ENCODE results near the gene LRRC2.

DNA sequence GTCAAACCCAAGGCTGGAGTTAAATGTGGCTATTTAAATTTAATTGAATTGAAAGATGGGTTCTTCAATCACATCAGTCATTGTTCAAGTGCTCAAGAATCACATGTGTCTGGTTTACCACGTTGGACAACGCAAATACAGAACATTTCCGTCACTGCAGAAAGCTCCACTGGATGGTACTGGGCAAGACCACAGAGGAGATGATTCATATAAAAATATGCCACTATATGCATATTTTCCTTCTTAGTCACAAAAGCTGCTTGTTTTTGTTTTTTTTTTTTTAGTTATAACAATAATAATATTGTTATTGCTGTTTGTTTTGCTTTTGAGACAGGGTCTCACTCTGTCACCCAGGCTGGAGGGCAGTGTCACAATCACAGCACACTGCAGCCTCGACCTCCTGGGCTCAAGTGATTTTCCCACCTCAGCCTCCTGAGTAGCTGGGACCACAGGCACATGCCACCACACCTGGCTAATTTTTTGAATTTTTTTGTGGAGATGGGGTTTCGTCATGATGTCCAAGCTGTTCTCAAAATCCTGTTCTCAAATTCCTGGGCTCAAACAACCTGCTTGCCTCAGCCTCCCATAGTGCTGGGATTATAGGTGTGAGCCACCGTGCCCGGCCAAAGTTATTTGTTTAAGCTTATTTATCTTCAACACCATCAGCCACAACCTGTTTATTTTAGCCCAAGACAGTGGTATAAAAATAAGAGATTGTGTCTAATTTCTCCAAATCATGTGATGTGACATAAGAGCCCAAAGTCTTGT, 48.9 kb downstream of the LRRC2 start:
- TF ChIP-seq, protein P1, sequence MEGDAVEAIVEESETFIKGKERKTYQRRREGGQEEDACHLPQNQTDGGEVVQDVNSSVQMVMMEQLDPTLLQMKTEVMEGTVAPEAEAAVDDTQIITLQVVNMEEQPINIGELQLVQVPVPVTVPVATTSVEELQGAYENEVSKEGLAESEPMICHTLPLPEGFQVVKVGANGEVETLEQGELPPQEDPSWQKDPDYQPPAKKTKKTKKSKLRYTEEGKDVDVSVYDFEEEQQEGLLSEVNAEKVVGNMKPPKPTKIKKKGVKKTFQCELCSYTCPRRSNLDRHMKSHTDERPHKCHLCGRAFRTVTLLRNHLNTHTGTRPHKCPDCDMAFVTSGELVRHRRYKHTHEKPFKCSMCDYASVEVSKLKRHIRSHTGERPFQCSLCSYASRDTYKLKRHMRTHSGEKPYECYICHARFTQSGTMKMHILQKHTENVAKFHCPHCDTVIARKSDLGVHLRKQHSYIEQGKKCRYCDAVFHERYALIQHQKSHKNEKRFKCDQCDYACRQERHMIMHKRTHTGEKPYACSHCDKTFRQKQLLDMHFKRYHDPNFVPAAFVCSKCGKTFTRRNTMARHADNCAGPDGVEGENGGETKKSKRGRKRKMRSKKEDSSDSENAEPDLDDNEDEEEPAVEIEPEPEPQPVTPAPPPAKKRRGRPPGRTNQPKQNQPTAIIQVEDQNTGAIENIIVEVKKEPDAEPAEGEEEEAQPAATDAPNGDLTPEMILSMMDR (IDR thresholded peaks at IDR 0.05; ENCODE audit: poor library complexity), result no peak
- TF ChIP-seq EZH2 (IDR thresholded peaks at IDR 0.05; ENCODE audit: borderline replicate concordance), result no peak
- no peak for TF ChIP-seq EZH2phosphoT487 (IDR thresholded peaks at IDR 0.05; ENCODE audit: low read depth, severe bottlenecking, unreplicated experiment)
